Stimulated activated CD8-positive, alpha-beta memory T cell treated with anti-CD3 and anti-CD28 coated beads, Interleukin-7, amount 100 ng/mL, for 1 hour (primary cell): ENCODE data around the gene DNMT1.

Source experiments
- DNase-seq, 2 donors: peaks; one replicate each; pipeline ENCODE4 v3.0.0-alpha.2; 2020; ENCODE audit warnings: low read depth in 2 of 2

The DNMT1 gene

GRCh38 chr19:10113964-10114650, 80.6 kb downstream of the DNMT1 start:
- DNase-seq, result no peak

- no peak for DNase-seq
These were observed 81.2 kb downstream of the DNMT1 start for GRCh38 chr19:10113592-10113963.

- DNase-seq, result peak in 1 of 2 donors; percentile 40
These were observed 81.7 kb downstream of the DNMT1 start for GRCh38 chr19:10112895-10113591.

- DNase-seq, result peak in 1 of 2 donors; percentile 38
These were observed 82.6 kb downstream of the DNMT1 start for GRCh38 chr19:10112037-10112761.

- no peak for DNase-seq
These were observed 83.3 kb downstream of the DNMT1 start, which contains the start of gene P2RY11 for GRCh38 chr19:10111405-10111811. Gene P2RY11, plus strand, starts transcription at chr19:10111693. Its CDS starts 29 bp downstream, at chr19:10111722.

- DNase-seq, result no peak
These were observed 83.8 kb downstream of the DNMT1 start for GRCh38 chr19:10110972-10111317.

GRCh38 chr19:10110076-10110971, 84.4 kb downstream of the DNMT1 start:
- no peak for DNase-seq

GRCh38 chr19:10109528-10109927, 85.2 kb downstream of the DNMT1 start:
- DNase-seq, result no peak

GRCh38 chr19:10107817-10108367, 86.9 kb downstream of the DNMT1 start:
- DNase-seq, result no peak

GRCh38 chr19:10107254-10107653, 87.5 kb downstream of the DNMT1 start:
- DNase-seq, result no peak

- DNase-seq, result peak; percentile 88 to 90
These were observed 88.4 kb downstream of the DNMT1 start, which contains the start of gene PPAN for GRCh38 chr19:10106100-10106936. Gene PPAN, plus strand, starts transcription at chr19:10106362. Its CDS starts 33 bp downstream, at chr19:10106395.

GRCh38 chr19:10105509-10106099, 89.1 kb downstream of the DNMT1 start:
- DNase-seq, result peak; percentile 46 to 50

GRCh38 chr19:10104665-10105508, 89.9 kb downstream of the DNMT1 start:
- DNase-seq, result peak in 1 of 2 donors; percentile 60

GRCh38 chr19:10104130-10104513, 90.6 kb downstream of the DNMT1 start:
- DNase-seq, result no peak

- no peak for DNase-seq
These were observed 91.9 kb downstream of the DNMT1 start for GRCh38 chr19:10102787-10103236.

- no peak for DNase-seq
These were observed 94.5 kb downstream of the DNMT1 start for GRCh38 chr19:10100163-10100785.

GRCh38 chr19:10096615-10096963, 98.2 kb downstream of the DNMT1 start:
- no peak for DNase-seq

GRCh38 chr19:10095948-10096614, 98.7 kb downstream of the DNMT1 start:
- DNase-seq, result peak; percentile 73 to 83
